ENCODE results near the gene LCNL1.
A peak's percentile ranks its signal among the peaks of the same experiment; 100 is the strongest.

DNA sequence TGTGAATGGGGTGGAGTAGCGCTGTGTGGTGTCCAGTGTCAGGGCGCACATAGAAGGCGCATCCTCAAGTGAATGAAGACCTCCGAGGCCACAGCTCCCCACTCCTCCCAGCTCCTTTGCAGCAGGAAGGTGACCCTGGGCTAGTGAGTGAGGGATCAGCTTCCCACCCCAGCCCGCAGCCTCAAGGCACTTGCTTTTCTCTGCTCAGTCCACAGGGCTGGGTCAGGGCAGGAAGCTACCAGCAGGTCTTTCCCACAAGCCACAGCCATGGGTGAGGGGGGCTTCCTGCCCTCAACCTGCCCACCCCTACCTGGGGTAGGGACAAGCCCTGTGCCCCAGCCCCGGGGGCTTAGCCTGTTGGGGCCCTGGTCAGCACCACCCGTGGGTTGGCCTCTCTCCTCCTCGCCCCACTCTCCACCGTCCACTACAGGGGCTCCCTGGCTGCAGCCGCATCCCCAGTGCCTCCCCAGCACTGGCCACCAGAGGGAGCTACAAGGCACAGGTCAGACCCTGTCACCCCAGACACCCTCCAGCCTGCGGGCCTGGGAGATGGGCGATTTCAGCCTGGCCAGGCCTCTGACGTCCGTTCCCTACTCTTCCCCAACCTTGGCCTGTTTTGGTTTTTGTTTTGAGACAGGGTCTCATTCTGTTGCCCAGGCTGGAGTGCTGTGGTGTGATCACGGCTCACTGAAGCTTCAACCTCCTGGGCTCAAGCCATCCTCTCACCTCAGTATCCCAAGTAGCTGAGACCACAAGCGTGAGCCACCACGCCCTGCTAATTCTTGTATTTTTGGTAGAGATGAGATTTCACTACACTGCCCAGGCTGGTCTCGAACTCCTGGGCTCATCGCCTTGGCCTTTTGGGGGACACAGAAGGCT lies 46.5 kb downstream of the LCNL1 start:
- TF ChIP-seq, protein P1, sequence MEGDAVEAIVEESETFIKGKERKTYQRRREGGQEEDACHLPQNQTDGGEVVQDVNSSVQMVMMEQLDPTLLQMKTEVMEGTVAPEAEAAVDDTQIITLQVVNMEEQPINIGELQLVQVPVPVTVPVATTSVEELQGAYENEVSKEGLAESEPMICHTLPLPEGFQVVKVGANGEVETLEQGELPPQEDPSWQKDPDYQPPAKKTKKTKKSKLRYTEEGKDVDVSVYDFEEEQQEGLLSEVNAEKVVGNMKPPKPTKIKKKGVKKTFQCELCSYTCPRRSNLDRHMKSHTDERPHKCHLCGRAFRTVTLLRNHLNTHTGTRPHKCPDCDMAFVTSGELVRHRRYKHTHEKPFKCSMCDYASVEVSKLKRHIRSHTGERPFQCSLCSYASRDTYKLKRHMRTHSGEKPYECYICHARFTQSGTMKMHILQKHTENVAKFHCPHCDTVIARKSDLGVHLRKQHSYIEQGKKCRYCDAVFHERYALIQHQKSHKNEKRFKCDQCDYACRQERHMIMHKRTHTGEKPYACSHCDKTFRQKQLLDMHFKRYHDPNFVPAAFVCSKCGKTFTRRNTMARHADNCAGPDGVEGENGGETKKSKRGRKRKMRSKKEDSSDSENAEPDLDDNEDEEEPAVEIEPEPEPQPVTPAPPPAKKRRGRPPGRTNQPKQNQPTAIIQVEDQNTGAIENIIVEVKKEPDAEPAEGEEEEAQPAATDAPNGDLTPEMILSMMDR (IDR thresholded peaks at IDR 0.05), result peak; percentile 90 to 95 (median 92)
- TF ChIP-seq EP300 (IDR thresholded peaks at IDR 0.05) (no peak), POLR2A (IDR thresholded peaks at IDR 0.05) (no peak)

Data from upper lobe of left lung (tissue), 4 donors.